AG09309 (cell line): ENCODE measurements around the gene TGFB3.

Experiments used
- DNase-seq: peaks from one replicate; pipeline ENCODE4 v3.0.0-alpha.2; 2010; ENCODE audit warnings: low read depth
- H3K4me3 ChIP-seq: 2 replicates; pipeline ENCODE4 v1.5.1; 2011; ENCODE audit warnings: mild to moderate bottlenecking, low read depth, low read length, moderate library complexity; ENCODE audit not compliant: control insufficient read depth
- TF ChIP-seq, protein P1 (sequence below): IDR thresholded peaks from 2 replicates; pipeline ENCODE4 v1.5.1; 2011; ENCODE audit warnings: mild to moderate bottlenecking, low read depth, low read length, inconsistent platforms; ENCODE audit not compliant: insufficient read depth, control insufficient read depth; ENCODE audit errors: missing control alignments

TGFB3 gene

DNA sequence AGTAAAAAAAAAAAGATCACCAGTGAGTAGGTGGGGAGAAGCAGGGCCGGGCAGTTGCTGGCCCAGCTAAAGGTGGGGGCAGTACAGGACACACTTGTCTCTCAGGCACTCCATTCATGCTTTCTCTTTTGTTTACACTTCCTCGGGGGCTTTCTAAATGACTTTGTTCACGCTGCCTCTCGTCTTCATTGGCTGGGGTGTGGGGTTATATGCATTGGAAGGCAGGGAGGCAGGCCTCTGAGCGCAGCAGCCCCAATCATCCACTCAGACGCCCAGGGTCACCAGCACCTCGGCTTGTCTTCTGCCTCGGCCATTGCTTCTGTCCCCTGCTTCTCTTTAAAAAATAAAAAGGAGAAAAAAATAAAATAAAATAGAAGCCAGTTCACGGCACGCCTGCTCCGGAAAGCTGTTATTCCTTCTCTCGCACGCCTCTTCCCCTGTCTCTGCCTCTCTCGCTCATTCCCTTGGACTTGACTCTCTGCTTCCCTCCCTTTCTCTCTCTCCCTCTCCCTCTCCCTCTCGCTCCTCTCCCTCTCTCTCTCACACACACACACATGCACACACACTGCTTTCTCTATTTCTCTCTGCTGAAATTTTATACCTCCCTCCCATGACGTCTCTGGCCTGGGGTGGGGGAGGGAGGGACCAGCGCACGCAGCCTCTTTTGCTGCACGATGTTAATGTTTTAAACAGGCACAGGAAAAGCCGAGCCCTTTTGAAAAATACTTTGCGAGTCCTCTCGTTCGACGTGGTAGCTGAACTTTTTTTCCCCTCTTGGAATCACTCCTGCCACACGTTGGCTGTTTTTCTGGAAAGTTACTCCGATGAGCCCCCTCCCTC, at the start of gene TGFB3:
Gene TGFB3, minus strand, starts transcription at position 570 of the 840 bp plus-strand sequence. CDS start 1,102 bp downstream, outside the sequence.
- peak; percentile 86 for DNase-seq
- peak within 1 kb of the TSS; percentile 45 for H3K4me3 ChIP-seq
- TF ChIP-seq, protein P1, sequence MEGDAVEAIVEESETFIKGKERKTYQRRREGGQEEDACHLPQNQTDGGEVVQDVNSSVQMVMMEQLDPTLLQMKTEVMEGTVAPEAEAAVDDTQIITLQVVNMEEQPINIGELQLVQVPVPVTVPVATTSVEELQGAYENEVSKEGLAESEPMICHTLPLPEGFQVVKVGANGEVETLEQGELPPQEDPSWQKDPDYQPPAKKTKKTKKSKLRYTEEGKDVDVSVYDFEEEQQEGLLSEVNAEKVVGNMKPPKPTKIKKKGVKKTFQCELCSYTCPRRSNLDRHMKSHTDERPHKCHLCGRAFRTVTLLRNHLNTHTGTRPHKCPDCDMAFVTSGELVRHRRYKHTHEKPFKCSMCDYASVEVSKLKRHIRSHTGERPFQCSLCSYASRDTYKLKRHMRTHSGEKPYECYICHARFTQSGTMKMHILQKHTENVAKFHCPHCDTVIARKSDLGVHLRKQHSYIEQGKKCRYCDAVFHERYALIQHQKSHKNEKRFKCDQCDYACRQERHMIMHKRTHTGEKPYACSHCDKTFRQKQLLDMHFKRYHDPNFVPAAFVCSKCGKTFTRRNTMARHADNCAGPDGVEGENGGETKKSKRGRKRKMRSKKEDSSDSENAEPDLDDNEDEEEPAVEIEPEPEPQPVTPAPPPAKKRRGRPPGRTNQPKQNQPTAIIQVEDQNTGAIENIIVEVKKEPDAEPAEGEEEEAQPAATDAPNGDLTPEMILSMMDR, result no peak

DNA sequence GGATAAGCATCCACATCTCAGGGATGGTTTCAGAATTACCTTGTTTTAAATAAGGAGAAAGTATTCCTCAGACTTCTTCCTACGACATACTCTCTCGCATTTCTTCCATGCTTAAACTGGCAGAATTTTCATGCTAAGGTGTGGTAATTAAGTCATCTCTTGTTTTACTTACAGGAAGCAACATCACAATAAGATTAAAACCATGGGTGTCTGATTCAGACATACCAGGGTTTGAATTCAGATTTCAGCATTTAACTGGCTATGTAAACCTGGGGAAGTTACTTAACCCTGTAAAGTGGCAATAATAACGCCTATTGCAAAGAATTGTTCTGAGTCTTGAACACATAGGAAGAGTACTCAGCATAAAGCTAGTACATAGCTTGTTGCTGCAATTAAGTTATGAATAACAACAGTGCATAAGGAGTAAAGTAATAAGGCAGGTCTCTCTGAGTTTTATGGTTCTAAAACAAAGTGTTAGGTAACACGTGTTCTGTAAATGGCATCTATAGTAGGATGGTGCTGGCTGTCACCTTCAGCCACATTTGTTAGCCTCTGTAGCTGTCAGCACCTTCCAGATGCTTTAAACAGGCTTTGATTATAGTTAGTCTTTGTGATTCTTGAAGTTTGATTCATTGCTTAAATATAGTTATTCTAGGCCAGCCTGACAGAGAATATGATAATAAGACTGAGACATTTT, 42.6 kb upstream of the TGFB3 start:
- TF ChIP-seq, protein P1, result no peak
- no peak for DNase-seq
- H3K4me3 ChIP-seq, result no peak overlapping the region

DNA sequence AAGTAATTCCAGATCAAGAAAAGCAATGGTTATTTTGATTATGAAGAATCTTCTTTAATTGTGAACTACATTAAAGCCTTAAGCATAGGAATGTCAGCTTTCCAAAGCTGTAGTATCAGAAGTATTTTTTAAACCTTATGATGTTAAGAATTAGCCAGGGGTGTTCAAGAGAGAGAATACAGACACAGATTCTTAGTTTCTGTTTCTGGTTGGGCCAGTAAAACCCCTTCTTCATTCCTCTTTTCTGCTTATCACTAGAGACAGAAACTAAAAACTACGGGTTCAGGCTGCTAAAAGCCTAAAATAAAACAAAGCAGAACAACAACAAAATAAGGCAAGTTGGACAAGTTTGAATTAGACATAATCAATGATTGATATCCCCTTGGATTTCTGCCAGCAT, 42.0 kb upstream of the TGFB3 start:
- H3K4me3 ChIP-seq, result no peak overlapping the region
- TF ChIP-seq, protein P1, result no peak
- no peak for DNase-seq

DNA sequence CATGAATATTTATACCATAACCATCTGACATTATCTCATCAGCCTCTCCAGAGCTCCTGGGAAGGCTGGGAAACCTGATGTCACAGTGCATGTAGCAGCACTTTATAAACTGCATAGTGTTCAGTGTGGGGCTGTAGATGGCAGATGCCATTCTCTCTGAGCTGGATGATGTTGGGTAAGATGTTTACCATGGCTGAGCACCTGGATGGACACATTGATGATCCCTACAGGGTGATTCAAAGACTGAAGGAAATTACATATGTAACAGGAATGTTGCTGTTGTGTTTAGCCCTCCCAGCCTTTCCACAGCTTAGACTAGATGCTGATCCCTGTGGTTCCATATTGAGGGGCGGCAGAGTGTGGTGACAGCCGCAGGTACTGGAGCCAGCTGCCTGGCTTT, 41.2 kb upstream of the TGFB3 start:
- TF ChIP-seq, protein P1, result no peak
- DNase-seq, result no peak
- H3K4me3 ChIP-seq, result no peak overlapping the region

DNA sequence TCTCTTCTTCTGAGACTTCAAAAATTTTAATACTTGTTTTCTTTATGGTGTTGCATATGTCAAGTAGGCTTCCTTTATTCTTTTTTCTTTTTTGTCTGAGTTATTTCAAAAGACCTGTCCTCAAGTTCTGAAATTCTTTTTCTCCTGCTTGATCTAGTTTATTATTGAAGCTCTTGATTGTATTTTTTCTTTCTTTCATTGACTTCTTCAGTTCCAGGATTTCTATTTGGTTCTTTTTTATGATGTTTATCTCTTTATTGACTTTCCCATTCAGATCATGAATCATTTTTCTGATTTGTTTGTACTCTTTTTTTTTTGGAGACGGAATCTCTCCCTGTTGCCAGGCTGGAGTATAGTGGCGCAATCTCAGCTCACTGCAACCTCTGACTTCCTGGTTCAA, 37.9 kb upstream of the TGFB3 start:
- no peak overlapping the region for H3K4me3 ChIP-seq
- TF ChIP-seq, protein P1, result no peak
- no peak for DNase-seq

DNA sequence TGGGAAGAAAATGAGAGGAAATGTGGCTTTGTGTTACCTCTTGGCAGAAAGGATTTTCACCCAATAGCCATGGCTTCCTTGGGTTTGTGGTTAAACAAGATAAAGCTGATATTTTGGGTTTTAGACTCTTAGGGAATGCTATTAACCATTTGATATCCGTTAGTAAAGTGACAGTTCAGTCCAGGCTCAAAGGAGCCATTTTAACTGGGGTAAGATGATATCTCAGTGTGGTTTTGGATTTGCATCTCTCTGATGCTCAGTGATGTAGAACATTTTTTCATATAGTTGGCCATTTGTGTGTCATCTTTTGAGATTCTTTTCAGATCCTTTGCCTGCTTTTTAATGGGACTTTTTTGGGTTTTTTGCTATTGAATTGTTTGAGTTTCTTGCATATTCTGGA, 33.9 kb upstream of the TGFB3 start:
- no peak overlapping the region for H3K4me3 ChIP-seq
- TF ChIP-seq, protein P1, result no peak
- DNase-seq, result no peak
